Measurements from ENCODE around the gene STRN4.

STRN4 gene, protein sequence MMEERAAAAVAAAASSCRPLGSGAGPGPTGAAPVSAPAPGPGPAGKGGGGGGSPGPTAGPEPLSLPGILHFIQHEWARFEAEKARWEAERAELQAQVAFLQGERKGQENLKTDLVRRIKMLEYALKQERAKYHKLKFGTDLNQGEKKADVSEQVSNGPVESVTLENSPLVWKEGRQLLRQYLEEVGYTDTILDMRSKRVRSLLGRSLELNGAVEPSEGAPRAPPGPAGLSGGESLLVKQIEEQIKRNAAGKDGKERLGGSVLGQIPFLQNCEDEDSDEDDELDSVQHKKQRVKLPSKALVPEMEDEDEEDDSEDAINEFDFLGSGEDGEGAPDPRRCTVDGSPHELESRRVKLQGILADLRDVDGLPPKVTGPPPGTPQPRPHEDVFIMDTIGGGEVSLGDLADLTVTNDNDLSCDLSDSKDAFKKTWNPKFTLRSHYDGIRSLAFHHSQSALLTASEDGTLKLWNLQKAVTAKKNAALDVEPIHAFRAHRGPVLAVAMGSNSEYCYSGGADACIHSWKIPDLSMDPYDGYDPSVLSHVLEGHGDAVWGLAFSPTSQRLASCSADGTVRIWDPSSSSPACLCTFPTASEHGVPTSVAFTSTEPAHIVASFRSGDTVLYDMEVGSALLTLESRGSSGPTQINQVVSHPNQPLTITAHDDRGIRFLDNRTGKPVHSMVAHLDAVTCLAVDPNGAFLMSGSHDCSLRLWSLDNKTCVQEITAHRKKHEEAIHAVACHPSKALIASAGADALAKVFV

DNA sequence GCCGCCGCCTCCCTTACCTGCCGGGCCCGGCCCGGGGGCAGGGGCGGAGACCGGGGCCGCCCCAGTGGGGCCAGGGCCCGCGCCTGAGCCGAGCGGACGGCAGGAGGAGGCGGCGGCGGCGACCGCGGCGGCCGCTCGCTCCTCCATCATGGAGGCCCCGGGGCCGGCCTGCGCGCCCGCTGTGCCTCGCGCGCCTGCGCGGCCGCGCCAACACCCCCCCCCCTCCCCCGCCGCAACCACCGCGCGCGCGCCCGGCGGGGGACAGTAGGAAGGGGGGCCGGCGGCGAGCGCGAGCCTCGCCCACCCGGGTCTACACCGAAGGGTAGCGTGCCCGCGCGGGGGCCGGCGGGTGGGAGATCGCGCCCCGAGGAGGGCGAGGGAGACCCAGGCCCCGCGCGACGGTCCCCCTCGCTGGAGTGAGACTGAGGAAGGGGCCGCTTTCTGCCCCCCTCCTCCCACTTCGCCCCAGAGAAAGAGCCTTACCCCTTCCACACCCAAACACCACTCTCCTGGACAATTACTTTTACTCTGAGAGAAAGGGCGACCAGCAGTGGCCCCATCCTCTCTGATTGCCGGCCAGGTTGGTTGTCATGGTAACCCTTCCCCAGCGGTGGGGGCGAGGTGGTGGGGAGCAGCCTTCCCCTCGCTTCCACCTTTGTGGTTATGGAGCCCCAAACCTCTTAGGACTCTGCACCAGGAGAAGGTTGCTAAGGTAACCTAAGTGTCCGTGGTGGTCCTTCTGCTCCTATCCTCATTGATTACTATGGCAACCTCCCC, at the start of gene STRN4:
Gene STRN4, minus strand, starts transcription at position 170 of the 777 bp plus-strand sequence. Its CDS starts 20 bp downstream, at position 150.
- peak within 1 kb of the TSS; percentile 88 for H3K4me3 ChIP-seq (ENCODE audit: low read length)
- no peak for TF ChIP-seq CTCF (conservative IDR thresholded peaks at IDR 0.05; ENCODE audit: low read depth, low read length)
- no peak for DNase-seq (ENCODE audit: low read depth)

GRCh38 chr19:46791944-46792343, 45.7 kb upstream of the STRN4 start:
- no peak for DNase-seq (ENCODE audit: low read depth)
- TF ChIP-seq CTCF (conservative IDR thresholded peaks at IDR 0.05; ENCODE audit: low read depth, low read length): no peak
- H3K4me3 ChIP-seq (ENCODE audit: low read length): no peak overlapping the region

- no peak for DNase-seq (ENCODE audit: low read depth)
- H3K4me3 ChIP-seq (ENCODE audit: low read length): no peak overlapping the region
- TF ChIP-seq CTCF (conservative IDR thresholded peaks at IDR 0.05; ENCODE audit: low read depth, low read length): no peak
Observed at GRCh38 chr19:46789371-46789770, 43.1 kb upstream of the STRN4 start.

DNA sequence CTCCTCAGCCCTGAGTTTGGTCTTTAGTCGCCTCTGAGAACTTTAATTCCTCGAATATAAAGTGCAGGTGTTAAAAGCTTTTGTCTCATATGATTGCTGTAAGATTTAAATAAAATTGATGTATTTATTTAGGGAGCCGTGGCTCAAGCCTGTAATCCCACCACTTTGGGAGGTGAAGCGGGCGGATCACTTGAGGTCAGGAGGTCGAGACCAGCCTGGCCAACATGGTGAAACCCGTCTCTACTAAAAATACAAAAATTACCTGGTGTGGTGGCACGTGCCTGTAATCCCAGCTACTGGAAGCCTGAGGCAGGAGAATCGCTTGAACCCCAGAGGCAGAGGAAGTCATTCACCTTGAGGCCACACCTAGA, 42.7 kb upstream of the STRN4 start:
- H3K4me3 ChIP-seq (ENCODE audit: low read length): no peak overlapping the region
- no peak for TF ChIP-seq CTCF (conservative IDR thresholded peaks at IDR 0.05; ENCODE audit: low read depth, low read length)
- no peak for DNase-seq (ENCODE audit: low read depth)

DNA sequence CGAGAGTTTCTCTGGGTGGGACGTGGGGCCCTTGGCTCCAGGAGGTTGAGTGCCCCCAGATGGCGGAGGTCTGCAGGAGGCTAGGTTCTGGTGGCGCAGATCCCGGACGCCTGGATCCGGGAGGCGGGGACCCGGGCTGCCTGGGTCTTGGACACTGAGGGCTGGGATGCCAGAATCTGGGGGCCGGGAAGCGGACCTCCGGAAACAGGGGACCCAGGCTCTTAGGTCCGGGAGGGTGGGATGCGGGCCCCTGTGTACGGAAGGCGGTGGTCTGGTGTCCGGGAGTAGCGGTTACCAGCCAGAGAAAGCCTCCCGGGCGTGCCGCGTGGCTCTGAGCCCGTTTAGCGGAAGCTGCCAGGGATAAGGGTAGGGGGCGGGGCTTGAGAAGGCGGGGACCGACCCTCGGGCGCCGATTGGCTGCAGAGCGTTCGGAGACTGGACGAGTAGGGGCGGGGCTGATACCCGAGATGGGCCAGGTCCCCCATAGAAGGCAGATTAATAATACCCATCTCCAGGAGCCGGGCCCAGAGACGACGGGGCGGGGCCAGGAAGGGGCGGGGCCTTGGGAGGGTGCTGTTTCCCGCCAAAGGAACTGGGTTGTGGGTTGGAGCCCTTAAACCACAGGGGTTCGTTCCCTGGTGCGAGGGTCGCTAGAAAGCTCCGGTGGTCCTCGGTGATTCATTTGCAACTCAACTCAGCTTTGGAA, 42.2 kb upstream of the STRN4 start, which contains the start of gene SLC1A5:
Gene SLC1A5, minus strand, starts transcription at position 333 of the 706 bp plus-strand sequence. CDS start 629 bp downstream, outside the sequence.
- no peak for TF ChIP-seq CTCF (conservative IDR thresholded peaks at IDR 0.05; ENCODE audit: low read depth, low read length)
- peak; percentile 73 for DNase-seq (ENCODE audit: low read depth)
- H3K4me3 ChIP-seq (ENCODE audit: low read length): peak within 1 kb of the TSS; percentile 70
